ENCODE results near the gene RHD.
"Not testable (repeated sequence)": the region's sequence is repeated elsewhere in the genome, so short reads cannot be mapped to it uniquely, and the experiment has no call there.

RHD gene

GRCh38 chr1:25272238-25272637, at the start of gene RHD:
RHD (plus strand) TSS chr1:25272509; CDS start chr1:25272548, 39 bp downstream.
- not testable (repeated sequence) for DNase-seq

- no peak for DNase-seq
Measured at GRCh38 chr1:25222606-25223005, 49.7 kb upstream of the RHD start.

- DNase-seq = no peak
Measured at GRCh38 chr1:25223471-25223870, 48.8 kb upstream of the RHD start.

GRCh38 chr1:25232027-25232865, 40.1 kb upstream of the RHD start, which contains the start of gene SYF2:
SYF2 (minus strand) TSS chr1:25232502; CDS start chr1:25232467, 35 bp downstream.
- peak; percentile 96 for DNase-seq

- DNase-seq = peak; percentile 69
Measured at GRCh38 chr1:25232866-25233784, 39.2 kb upstream of the RHD start.

GRCh38 chr1:25235411-25235810, 36.9 kb upstream of the RHD start:
- not testable (repeated sequence) for DNase-seq

GRCh38 chr1:25236261-25236660, 36.0 kb upstream of the RHD start:
- not testable (repeated sequence) for DNase-seq

- no peak for DNase-seq
Measured at GRCh38 chr1:25238046-25238445, 34.3 kb upstream of the RHD start.

GRCh38 chr1:25239681-25240541, 32.4 kb upstream of the RHD start:
- peak; percentile 91 for DNase-seq

GRCh38 chr1:25243907-25244306, 28.4 kb upstream of the RHD start:
- DNase-seq = no peak

GRCh38 chr1:25245393-25245792, 26.9 kb upstream of the RHD start:
- DNase-seq = no peak

- peak; percentile 44 for DNase-seq
Measured at GRCh38 chr1:25245809-25246599, 26.3 kb upstream of the RHD start.

GRCh38 chr1:25246600-25247023, 25.7 kb upstream of the RHD start:
- no peak for DNase-seq

GRCh38 chr1:25247024-25247828, 25.1 kb upstream of the RHD start, which contains the start of gene RSRP1:
RSRP1 (minus strand) TSS chr1:25247454; CDS start chr1:25246963, 491 bp downstream.
- DNase-seq = peak; percentile 99

GRCh38 chr1:25247829-25248754, 24.2 kb upstream of the RHD start:
- DNase-seq = no peak

- DNase-seq = no peak
Measured at GRCh38 chr1:25253911-25254310, 18.4 kb upstream of the RHD start.

- no peak for DNase-seq
Measured at GRCh38 chr1:25255706-25256577, 16.4 kb upstream of the RHD start.

GRCh38 chr1:25256578-25256965, 15.7 kb upstream of the RHD start:
- no peak for DNase-seq

GRCh38 chr1:25257196-25257595, 15.1 kb upstream of the RHD start:
- no peak for DNase-seq

Measured in NCI-H2227 treated with DMSO at 0.1 percent for 48 hours (cell line).